NCI-H2196 (cell line): ENCODE results near the gene APOL2.
"Not testable (repeated sequence)": the region's sequence is repeated elsewhere in the genome, so short reads cannot be mapped to it uniquely, and the experiment has no call there.

ENCODE experiments used
- DNase-seq: peaks from one replicate; lab custom pipeline; 2025; ENCODE audit not compliant: unreplicated experiment; lab: John Stamatoyannopoulos, UW

Gene APOL2

GRCh38 chr22:36263886-36264664, 24.7 kb upstream of the APOL2 start:
- not testable (repeated sequence) for DNase-seq

- not testable (repeated sequence) for DNase-seq
Measured at GRCh38 chr22:36263216-36263673, 23.9 kb upstream of the APOL2 start.

GRCh38 chr22:36262307-36262706, 23.0 kb upstream of the APOL2 start:
- DNase-seq = not testable (repeated sequence)

- DNase-seq = not testable (repeated sequence)
Measured at GRCh38 chr22:36261675-36262074, 22.3 kb upstream of the APOL2 start.

GRCh38 chr22:36259615-36260300, 20.4 kb upstream of the APOL2 start:
- no peak for DNase-seq

GRCh38 chr22:36258701-36259614, 19.6 kb upstream of the APOL2 start:
- DNase-seq = no peak

GRCh38 chr22:36257948-36258670, 18.8 kb upstream of the APOL2 start:
- DNase-seq = no peak

GRCh38 chr22:36257308-36257707, 18.0 kb upstream of the APOL2 start:
- DNase-seq = no peak

- no peak for DNase-seq
Measured at GRCh38 chr22:36256478-36256877, 17.2 kb upstream of the APOL2 start.

- not testable (repeated sequence) for DNase-seq
Measured at GRCh38 chr22:36255572-36255971, 16.2 kb upstream of the APOL2 start.

GRCh38 chr22:36253523-36254490, 14.5 kb upstream of the APOL2 start:
- DNase-seq = no peak

- no peak for DNase-seq
Measured at GRCh38 chr22:36252754-36253522, 13.6 kb upstream of the APOL2 start, which contains the start of gene APOL1. TSS of gene APOL1 (plus strand) at chr22:36253133. CDS start at chr22:36254956, 1,823 bp downstream.

GRCh38 chr22:36251979-36252608, 12.8 kb upstream of the APOL2 start:
- DNase-seq = not testable (repeated sequence)

- not testable (repeated sequence) for DNase-seq
Measured at GRCh38 chr22:36250292-36250960, 11.1 kb upstream of the APOL2 start.

GRCh38 chr22:36249160-36249559, 9.8 kb upstream of the APOL2 start:
- no peak for DNase-seq

- no peak for DNase-seq
Measured at GRCh38 chr22:36247955-36248354, 8.6 kb upstream of the APOL2 start.

GRCh38 chr22:36246718-36247117, 7.4 kb upstream of the APOL2 start:
- DNase-seq = no peak
